HG03108 (cell line): ENCODE data around the gene ATR.
"Not testable (repeated sequence)": the region's sequence is repeated elsewhere in the genome, so short reads cannot be mapped to it uniquely, and the experiment has no call there.

Experiments
- ATAC-seq: cut with Tn5 transposase; IDR thresholded peaks from one replicate; pipeline ENCODE4 v1.9.1; 2021; ENCODE audit warnings: moderate library complexity; ENCODE audit not compliant: unreplicated experiment

The ATR gene

DNA sequence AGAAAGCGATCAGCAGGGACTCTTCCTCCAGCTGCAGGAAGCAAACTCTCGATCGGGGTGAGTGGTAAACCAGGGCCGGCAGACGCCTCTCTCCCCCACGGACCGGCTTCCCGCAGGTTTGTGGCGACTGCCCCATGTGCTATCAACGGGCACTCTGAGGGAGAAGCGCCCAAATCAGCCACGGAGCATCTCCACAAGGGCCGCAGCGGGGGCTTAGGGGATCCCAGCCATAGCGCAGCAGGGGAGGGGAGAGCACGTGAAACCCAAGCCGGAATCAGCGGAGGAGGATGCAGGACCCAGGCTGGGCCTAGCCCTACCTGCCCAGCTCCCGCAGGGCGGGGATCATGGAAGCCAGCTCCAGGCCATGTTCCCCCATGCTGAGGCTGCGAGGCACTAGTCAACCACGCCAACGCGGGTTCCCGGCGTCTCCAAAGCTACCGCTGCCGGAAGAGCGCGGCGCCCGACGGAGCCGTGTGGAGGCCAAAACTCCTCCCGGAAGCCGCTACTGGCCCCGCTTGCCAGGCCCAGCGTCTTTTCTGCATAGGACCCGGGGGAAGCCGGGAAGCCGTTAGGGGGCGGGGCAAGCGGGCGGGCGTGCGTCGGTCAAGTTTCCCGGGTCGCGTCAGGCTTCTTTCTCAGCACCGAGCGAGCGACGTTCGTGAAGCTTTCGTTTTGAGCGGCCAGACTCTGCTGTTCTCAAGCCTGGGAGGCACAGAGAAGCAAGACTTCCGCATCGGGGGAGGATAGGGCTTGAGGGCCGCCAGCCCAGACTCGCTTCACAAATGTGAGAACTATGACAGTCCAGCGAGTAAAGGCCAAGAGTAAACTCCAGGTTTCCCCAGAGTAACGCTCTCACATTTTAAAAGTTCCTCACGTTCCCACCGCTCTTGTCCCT, at the start of gene ATR:
ATR (minus strand) TSS at position 405 of the 895 bp plus-strand sequence; CDS start at position 376, 29 bp downstream.
- peak; percentile 96 for ATAC-seq

DNA sequence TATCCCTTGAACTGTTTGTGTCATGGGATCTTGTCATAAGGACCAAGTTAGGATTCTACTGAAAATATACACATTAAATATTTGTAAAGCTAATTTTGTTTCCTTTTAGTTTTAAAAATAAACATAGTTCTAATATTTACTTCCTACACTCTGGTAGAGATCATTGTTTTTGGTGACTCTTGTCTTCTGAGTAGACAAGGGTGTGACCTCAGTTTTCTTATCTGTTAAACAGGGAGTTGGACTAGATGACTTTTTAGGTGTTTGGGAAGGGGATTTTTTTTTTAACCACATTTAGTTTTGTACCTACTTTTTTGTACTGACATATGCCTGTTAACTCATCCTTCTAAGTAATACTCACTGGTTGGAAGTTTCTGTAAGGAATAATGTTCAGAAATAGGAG, 48.4 kb upstream of the ATR start:
- ATAC-seq, result no peak

- ATAC-seq, result no peak
Observed at GRCh38 chr3:142625153-142625440, 46.6 kb upstream of the ATR start.

DNA sequence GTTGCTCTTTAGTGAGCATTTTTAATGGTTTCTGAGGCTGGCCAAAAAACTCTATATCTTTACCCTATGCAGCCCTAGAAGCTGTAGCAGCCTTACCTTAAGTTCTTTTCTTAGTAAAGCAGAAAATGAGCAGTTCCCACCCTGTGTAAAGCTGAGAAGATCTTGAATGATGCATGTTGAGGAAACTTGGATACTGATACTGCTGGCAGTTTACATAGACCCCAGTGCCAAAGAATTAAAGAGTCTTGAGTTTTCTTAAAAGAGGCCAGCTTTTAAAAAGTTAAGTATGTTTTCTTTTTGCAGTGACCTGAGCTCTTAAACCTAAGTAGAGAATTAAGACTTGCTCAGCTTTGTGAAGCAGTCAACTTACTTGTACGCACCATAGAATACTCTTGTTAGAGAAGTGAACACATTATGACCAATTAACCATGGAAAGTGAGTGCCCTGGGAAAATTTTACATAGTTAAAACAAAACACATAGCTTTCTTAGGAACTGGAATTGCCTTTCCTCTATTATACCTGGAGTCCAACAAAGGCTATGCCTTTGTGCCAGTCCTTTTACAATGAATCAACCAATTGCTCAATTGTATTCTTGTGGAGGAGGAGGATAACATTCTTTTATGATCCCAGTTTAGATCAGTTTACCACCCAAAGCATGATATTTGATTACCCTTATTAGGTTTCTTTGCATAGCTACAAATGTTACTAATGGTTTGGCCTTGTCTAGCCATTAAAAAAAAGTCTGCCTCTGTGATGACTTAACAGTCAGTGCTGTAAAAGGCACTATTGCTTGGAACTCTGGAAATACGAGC, 46.0 kb upstream of the ATR start:
- no peak for ATAC-seq

GRCh38 chr3:142623194-142623593, 44.7 kb upstream of the ATR start:
- ATAC-seq, result no peak

GRCh38 chr3:142622405-142622804, 43.9 kb upstream of the ATR start:
- ATAC-seq, result no peak

GRCh38 chr3:142618917-142619461, 40.5 kb upstream of the ATR start:
- ATAC-seq, result no peak

GRCh38 chr3:142615171-142615570, 36.6 kb upstream of the ATR start:
- no peak for ATAC-seq

GRCh38 chr3:142614059-142614626, 35.6 kb upstream of the ATR start:
- ATAC-seq, result no peak

DNA sequence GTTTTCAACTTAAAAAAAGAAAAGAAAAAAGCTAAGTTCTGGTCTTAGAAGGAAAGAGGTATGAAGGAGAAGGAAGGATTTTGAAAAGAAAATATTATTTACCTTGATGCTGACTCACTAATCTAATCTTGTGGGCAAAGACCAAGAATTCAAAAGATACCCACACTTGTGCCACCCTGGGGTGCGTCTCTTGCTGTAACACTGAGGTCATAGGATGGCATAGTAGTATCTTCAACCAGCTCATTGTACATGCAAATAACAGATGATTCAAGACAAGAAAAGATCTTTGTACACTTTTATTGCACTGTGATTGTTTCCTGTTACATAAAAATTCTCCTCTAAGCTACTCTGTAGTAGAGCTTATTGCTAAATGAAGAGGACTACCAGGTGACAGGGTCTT, 35.0 kb upstream of the ATR start:
- no peak for ATAC-seq

DNA sequence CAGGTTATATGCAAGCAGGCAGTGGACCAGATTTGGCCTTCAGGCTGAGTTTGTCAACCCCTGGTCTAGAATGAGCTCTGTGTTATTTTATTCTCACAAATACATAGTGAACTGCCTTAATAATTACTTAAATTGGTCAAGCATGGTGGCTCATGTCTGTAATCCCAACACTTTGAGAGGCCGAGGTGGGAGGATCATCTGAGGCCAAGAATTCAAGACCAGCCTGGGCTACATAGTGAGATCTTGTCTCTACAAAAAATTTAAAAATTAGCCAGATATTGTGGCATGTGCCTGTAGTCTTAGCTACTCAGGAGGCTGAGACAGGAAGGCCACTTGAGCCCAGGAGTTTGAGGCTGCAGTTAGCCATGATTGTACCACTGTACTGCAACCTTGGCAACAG, 32.7 kb upstream of the ATR start:
- no peak for ATAC-seq

GRCh38 chr3:142609136-142609535, 30.6 kb upstream of the ATR start:
- no peak for ATAC-seq

GRCh38 chr3:142608631-142609030, 30.1 kb upstream of the ATR start:
- ATAC-seq, result no peak

DNA sequence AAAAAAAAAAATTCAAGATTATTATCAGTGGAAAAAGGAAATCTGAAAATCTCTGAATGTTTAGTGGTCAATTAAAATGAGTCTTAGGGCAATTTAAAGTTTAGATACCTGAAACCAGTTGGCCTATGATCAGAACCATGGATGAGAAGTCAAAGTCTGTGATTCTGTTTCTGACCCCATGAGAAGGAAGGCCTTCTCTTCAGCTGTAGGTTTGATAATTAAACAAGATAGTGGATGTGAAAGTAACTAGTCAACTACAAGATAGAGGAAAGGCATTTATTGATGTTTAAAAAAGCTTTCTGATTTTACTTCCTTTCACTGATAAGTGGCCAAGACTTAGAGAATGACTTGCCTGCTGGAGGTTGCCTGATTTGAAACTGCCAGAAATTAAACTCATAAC, 26.4 kb upstream of the ATR start:
- no peak for ATAC-seq

DNA sequence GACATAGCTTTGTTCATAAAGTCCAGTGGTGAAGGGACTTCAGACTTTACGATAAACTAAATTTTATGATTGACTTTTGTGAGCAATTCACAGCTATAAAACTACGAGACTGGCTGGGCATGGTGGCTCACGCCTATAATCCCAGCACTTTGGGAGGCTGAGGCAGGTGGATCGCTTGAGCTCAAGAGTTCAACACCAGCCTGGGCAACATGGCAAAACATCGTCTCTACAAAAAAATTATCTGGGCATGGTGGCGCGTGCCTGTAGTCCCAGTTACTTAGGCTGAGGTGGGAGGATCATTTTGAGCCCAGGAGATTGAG, 24.8 kb upstream of the ATR start:
- not testable (repeated sequence) for ATAC-seq

- no peak for ATAC-seq
Observed at GRCh38 chr3:142602619-142603385, 24.3 kb upstream of the ATR start.

- no peak for ATAC-seq
Observed at GRCh38 chr3:142601713-142602112, 23.2 kb upstream of the ATR start.

GRCh38 chr3:142597906-142598305, 19.4 kb upstream of the ATR start:
- no peak for ATAC-seq

- no peak for ATAC-seq
Observed at GRCh38 chr3:142596726-142597088, 18.2 kb upstream of the ATR start.

GRCh38 chr3:142595951-142596725, 17.6 kb upstream of the ATR start, which contains the start of gene PLS1:
Gene PLS1, plus strand, starts transcription at chr3:142596393. Its CDS starts 67,845 bp downstream, at chr3:142664238.
- peak; percentile 88 for ATAC-seq
